GM06990 (cell line): ENCODE data around the gene KCTD21.

ENCODE experiments used
- DNase-seq: peaks from one replicate; pipeline ENCODE4 v3.0.0-alpha.2; 2011; ENCODE audit not compliant: insufficient read length; ENCODE audit errors: extremely low read depth
- H3K27me3 ChIP-seq: replicated peaks from 2 replicates; pipeline ENCODE4 v1.6.0; 2011; ENCODE audit warnings: low read length; ENCODE audit not compliant: control insufficient read depth, insufficient read depth
- H3K36me3 ChIP-seq: 2 replicates; pipeline ENCODE4 v1.5.1; 2011; ENCODE audit warnings: low read length; ENCODE audit not compliant: control insufficient read depth, insufficient read depth
- H3K4me3 ChIP-seq: replicated peaks from 2 replicates; pipeline ENCODE4 v1.5.1; 2011; ENCODE audit warnings: low read depth, mild to moderate bottlenecking, control low read depth, low read length
- TF ChIP-seq, protein P1 (sequence below): IDR thresholded peaks from 2 replicates; pipeline ENCODE4 v1.5.1; 2011; ENCODE audit warnings: low read length, control low read depth, mild to moderate bottlenecking, inconsistent platforms; ENCODE audit not compliant: insufficient read depth, poor library complexity, severe bottlenecking

Gene KCTD21

GRCh38 chr11:78195917-78196560 lies 7.6 kb upstream of the KCTD21 start:
- no peak for DNase-seq
- TF ChIP-seq, protein P1, sequence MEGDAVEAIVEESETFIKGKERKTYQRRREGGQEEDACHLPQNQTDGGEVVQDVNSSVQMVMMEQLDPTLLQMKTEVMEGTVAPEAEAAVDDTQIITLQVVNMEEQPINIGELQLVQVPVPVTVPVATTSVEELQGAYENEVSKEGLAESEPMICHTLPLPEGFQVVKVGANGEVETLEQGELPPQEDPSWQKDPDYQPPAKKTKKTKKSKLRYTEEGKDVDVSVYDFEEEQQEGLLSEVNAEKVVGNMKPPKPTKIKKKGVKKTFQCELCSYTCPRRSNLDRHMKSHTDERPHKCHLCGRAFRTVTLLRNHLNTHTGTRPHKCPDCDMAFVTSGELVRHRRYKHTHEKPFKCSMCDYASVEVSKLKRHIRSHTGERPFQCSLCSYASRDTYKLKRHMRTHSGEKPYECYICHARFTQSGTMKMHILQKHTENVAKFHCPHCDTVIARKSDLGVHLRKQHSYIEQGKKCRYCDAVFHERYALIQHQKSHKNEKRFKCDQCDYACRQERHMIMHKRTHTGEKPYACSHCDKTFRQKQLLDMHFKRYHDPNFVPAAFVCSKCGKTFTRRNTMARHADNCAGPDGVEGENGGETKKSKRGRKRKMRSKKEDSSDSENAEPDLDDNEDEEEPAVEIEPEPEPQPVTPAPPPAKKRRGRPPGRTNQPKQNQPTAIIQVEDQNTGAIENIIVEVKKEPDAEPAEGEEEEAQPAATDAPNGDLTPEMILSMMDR, result no peak
- Histone ChIP-seq H3K27me3 (no peaks in the 10 kb centered on the region), H3K4me3 (no peak overlapping the region), H3K36me3 (peaks cover 9% of the 10 kb centered on the region)

GRCh38 chr11:78194490-78194889 lies 6.1 kb upstream of the KCTD21 start:
- TF ChIP-seq, protein P1, result no peak
- DNase-seq, result no peak

DNA sequence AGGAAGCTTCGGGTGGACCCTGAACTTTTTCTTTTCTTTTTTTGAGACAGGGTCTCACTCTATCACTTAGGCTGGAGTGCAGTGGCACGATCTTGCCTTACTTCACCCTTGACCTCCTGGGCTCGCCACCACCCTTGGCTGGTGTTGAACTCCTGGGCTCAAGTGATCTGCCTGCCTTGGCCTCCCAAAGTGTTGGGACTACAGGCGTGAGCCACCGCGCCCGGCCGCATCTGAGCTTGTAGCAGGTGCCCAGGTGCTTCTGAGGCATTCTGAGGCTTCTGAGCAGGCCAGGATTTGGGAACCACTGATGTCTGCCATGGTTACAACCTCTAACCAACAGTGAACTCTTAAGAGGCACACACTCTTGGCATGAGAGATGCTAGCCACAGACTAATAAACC lies 5.4 kb upstream of the KCTD21 start:
- DNase-seq, result no peak
- H3K36me3 ChIP-seq, result peaks cover 3% of the 10 kb centered on the region
- TF ChIP-seq, protein P1, result no peak

More at GRCh38 chr11:78194490-78194889, 6.1 kb upstream of the KCTD21 start:
- Histone ChIP-seq H3K36me3 (peaks cover 3% of the 10 kb centered on the region), H3K4me3 (no peak overlapping the region), H3K27me3 (no peaks in the 10 kb centered on the region)

GRCh38 chr11:78192911-78193351 lies 4.5 kb upstream of the KCTD21 start:
- Histone ChIP-seq H3K27me3 (no peaks in the 10 kb centered on the region), H3K36me3 (no peaks in the 10 kb centered on the region; the same call in 1 of the 2 replicates), H3K4me3 (no peak overlapping the region)
- no peak for DNase-seq
- TF ChIP-seq, protein P1, result no peak

More for the DNA sequence above, 5.4 kb upstream of the KCTD21 start:
- Histone ChIP-seq H3K4me3 (no peak overlapping the region), H3K27me3 (no peaks in the 10 kb centered on the region)

DNA sequence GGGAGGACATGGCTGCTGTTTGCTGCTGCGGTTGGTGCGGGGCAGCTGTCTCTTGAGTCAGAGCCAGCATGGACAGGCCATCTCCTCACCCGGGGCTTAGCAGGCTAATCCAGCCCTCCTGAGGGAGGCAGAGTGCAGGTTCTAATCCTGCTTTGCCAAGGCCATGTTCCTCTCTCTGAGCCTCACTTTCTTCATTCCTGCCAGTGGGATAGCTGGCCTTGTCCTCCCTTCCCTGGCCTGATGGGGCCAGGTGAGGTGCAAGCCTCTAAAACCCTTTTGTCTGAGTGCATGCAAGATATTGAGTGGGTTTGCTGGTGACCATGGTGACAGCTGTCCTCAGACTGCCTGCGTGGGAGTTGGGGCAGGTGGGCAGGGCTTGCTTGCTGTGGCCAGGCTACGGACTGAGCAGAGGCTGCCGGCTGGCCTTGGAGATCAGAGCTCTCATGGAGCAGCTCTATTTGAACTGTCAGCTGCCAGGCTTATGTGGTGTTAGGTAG lies 3.8 kb upstream of the KCTD21 start:
- TF ChIP-seq, protein P1, result no peak
- no peak for DNase-seq
- H3K36me3 ChIP-seq, result no peaks in the 10 kb centered on the region; the same call in 1 of the 2 replicates
- H3K4me3 ChIP-seq, result no peak overlapping the region
- H3K27me3 ChIP-seq, result no peaks in the 10 kb centered on the region
